CD14-positive monocyte (primary cell): Measurements from ENCODE around the gene FCN2. TPM values are rescaled to one million over a fixed set of nuclear protein-coding genes. Genes with fewer than 3 reads are reported as not detected.

Experiments used
- DNase-seq, 3 donors: peaks; one replicate each; pipeline ENCODE4 v3.0.0-alpha.2; 2011 to 2022
- H2AFZ ChIP-seq: 2 replicates; pipeline ENCODE4 v1.6.0; 2012; ENCODE audit warnings: mild to moderate bottlenecking, low read depth, low read length, inconsistent platforms; ENCODE audit not compliant: insufficient read depth, poor library complexity, severe bottlenecking
- H3K27ac ChIP-seq, 2 donors: 1 replicate in 1 of 2; 2 replicates in 1 of 2; pipeline ENCODE4 v1.5.1; 2012 to 2013; ENCODE audit warnings: low read length in 2 of 2, control low read depth in 1 of 2, inconsistent platforms in 1 of 2, low read depth in 1 of 2, mild to moderate bottlenecking in 1 of 2
- H3K27me3 ChIP-seq, 2 donors: one replicate each; pipeline versions ENCODE4 v1.6.0 to v1.6.1; 2011 to 2013; ENCODE audit warnings: low read length in 2 of 2; ENCODE audit not compliant: control insufficient read depth in 2 of 2, insufficient read depth in 2 of 2
- H3K36me3 ChIP-seq, 2 donors: replicated peaks in 1 of 2; 1 replicate in 1 of 2; 2 replicates in 1 of 2; pipeline versions ENCODE4 v1.5.1 to v1.6.1; 2012 to 2013; ENCODE audit warnings: low read length in 2 of 2, control low read depth in 1 of 2, inconsistent platforms in 1 of 2, mild to moderate bottlenecking in 1 of 2; ENCODE audit not compliant: insufficient read depth in 2 of 2, control insufficient read depth in 1 of 2
- H3K4me1 ChIP-seq, 2 donors: 1 replicate in 1 of 2; 2 replicates in 1 of 2; pipeline versions ENCODE4 v1.5.1 to v1.6.1; 2012 to 2013; ENCODE audit warnings: low read length in 2 of 2, control low read depth in 1 of 2, inconsistent platforms in 1 of 2, mild to moderate bottlenecking in 1 of 2, moderate library complexity in 1 of 2; ENCODE audit not compliant: insufficient read depth in 2 of 2, control insufficient read depth in 1 of 2
- H3K4me2 ChIP-seq: replicated peaks from 2 replicates; pipeline ENCODE3; 2012; ENCODE audit warnings: low read length, moderate library complexity, mild to moderate bottlenecking; ENCODE audit not compliant: poor library complexity, severe bottlenecking; ENCODE audit errors: extremely low read depth
- H3K4me3 ChIP-seq, 3 experiments: fragments of 200-600 bp in 1 of 3; sonication (generic) in 1 of 3; replicated peaks in 1 of 3; 1 replicate in 2 of 3; 2 replicates in 1 of 3; pipeline ENCODE4 v1.5.1; 2011 to 2013; ENCODE audit warnings: low read length in 3 of 3, mild to moderate bottlenecking in 3 of 3, control low read depth in 2 of 3, low read depth in 2 of 3, inconsistent platforms in 1 of 3, moderate library complexity in 1 of 3
- H3K79me2 ChIP-seq: 2 replicates; pipeline ENCODE4 v1.6.0; 2012; ENCODE audit warnings: mild to moderate bottlenecking, control low read depth, inconsistent platforms, low read length, moderate library complexity; ENCODE audit not compliant: insufficient read depth
- H3K9ac ChIP-seq: 2 replicates; pipeline ENCODE4 v1.6.0; 2017; ENCODE audit warnings: low read length, mild to moderate bottlenecking; ENCODE audit not compliant: insufficient read depth, poor library complexity, severe bottlenecking
- H3K9me3 ChIP-seq, 2 donors: replicated peaks in 1 of 2; 1 replicate in 1 of 2; 2 replicates in 1 of 2; pipeline versions ENCODE4 v1.5.1 to v1.6.1; 2012 to 2013; ENCODE audit warnings: low read length in 2 of 2, control low read depth in 1 of 2; ENCODE audit not compliant: control insufficient read depth in 1 of 2, insufficient read depth in 1 of 2
- H4K20me1 ChIP-seq: 2 replicates; pipeline ENCODE4 v1.6.0; 2012; ENCODE audit warnings: mild to moderate bottlenecking, low read length, control low read depth, moderate library complexity; ENCODE audit not compliant: insufficient read depth
- H3K27ac Mint-ChIP-seq, 7 donors: one replicate each; pipeline ENCODE4 v1.8.0; 2020; ENCODE audit warnings: mild to moderate bottlenecking in 7 of 7, mixed read lengths in 7 of 7, moderate library complexity in 6 of 7, inconsistent platforms in 2 of 7
- H3K27me3 Mint-ChIP-seq, 3 donors: one replicate each; pipeline ENCODE4 v1.8.0; 2021 to 2022; ENCODE audit warnings: low read depth in 3 of 3, mild to moderate bottlenecking in 3 of 3, mixed read lengths in 3 of 3, moderate library complexity in 3 of 3, inconsistent platforms in 1 of 3
- H3K36me3 Mint-ChIP-seq, 2 donors: one replicate each; pipeline ENCODE4 v1.8.0; 2020; ENCODE audit warnings: mixed read lengths in 2 of 2, inconsistent platforms in 1 of 2, mild to moderate bottlenecking in 1 of 2
- H3K4me1 Mint-ChIP-seq: one replicate; pipeline ENCODE4 v1.8.0; 2020; ENCODE audit warnings: mild to moderate bottlenecking, mixed read lengths
- H3K4me3 Mint-ChIP-seq, 2 donors: one replicate each; pipeline ENCODE4 v1.8.0; 2020; ENCODE audit warnings: mild to moderate bottlenecking in 2 of 2, mixed read lengths in 2 of 2, moderate library complexity in 1 of 2
- H3K9me3 Mint-ChIP-seq, 7 donors: one replicate each; pipeline ENCODE4 v1.8.0; 2020 to 2022; ENCODE audit warnings: mixed read lengths in 7 of 7, mild to moderate bottlenecking in 6 of 7, moderate library complexity in 6 of 7, inconsistent platforms in 2 of 7
- CTCF ChIP-seq: fragments of 200-600 bp; IDR thresholded peaks from one replicate; pipeline ENCODE4 v1.8.0; 2022; ENCODE audit warnings: antibody characterized with exemption, mild to moderate bottlenecking
- WGBS: methylation state at CpG from one replicate; pipeline ENCODE4 v1.1.5; 2013; ENCODE audit warnings: missing lambda C conversion rate; ENCODE audit not compliant: insufficient coverage; 5-methylcytosine and 5-hydroxymethylcytosine counted together
- intact Hi-C, 2 donors: fragments of 100-400 bp; cut with micrococcal nuclease; formaldehyde crosslinking; loops; one replicate each; pipeline versions ENCODE4 v1.15.0 to v1.15.1; 2023
- polyA plus RNA-seq, 3 donors: library from polyadenylated mRNA; depleted of rRNA in 1 of 3; unstranded in 2 of 3; stranded (reverse) in 1 of 3; fragments of 300-500 nt in 2 of 3; fragments of >200 nt in 1 of 3; fragmentation: Illumina TruSeq in 2 of 3; gene quantifications; 1 replicate in 2 of 3; 2 replicates in 1 of 3; pipeline ENCODE4 v1.2.3, GENCODE V29; 2012 to 2021

Gene FCN2
- polyA plus RNA-seq, 3 donors = not detected

DNA sequence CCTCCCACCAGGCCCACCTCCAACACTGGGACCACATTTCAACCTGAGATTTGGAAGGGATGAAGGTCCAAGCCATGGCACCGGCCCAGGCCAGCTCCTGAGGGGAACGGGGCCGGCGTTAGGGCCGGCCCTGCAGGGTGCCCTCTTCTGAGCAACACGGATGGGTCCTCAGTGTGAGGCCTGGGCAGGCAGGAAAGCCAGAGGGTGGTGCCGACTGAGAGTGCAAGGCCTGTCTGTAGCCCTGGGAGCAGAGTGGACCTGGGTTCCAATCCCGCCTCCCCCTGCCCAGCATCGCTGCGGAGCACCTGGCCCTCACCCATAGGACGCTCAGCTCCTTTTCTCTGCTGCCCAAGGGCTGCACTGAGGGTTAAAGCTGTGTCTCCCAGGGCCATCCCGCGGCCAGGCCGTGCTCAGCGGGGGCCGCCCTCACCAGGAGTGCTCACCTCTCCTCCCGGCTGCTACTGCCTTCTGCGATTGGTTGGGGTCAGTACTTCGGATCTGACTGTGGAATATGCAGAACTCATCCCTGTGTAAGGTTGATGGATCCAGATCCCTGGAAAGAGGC is 44.1 kb upstream of the FCN2 start:
- Histone ChIP-seq H3K79me2 (no peaks in the 10 kb centered on the region), H3K27me3 (no peaks in the 10 kb centered on the region), H3K4me3 (no peak overlapping the region), H3K4me2 (no peak overlapping the region), H3K4me1 (no peaks in the 10 kb centered on the region), H3K9me3 (no peaks in the 10 kb centered on the region), H3K36me3 (no peaks in the 10 kb centered on the region), H3K27ac (no peak overlapping the region), H2AFZ (no peak overlapping the region), H3K9ac (no peak overlapping the region), H4K20me1 (no peaks in the 10 kb centered on the region)
- intact Hi-C loops = no loop called here
- no peaks in the 10 kb centered on the region for H3K36me3 Mint-ChIP-seq
- no peak overlapping the region for H3K4me3 Mint-ChIP-seq
- 89% methylated on average over 12 of the region's 19 CpGs for WGBS
- peaks cover 3 to 7% (median 5%) of the 10 kb centered on the region in 3 donors for H3K27me3 Mint-ChIP-seq
- no peaks in the 10 kb centered on the region for H3K9me3 Mint-ChIP-seq
- H3K27ac Mint-ChIP-seq = no peak overlapping the region
- no peak for TF ChIP-seq CTCF
- no peaks in the 10 kb centered on the region for H3K4me1 Mint-ChIP-seq
- no peak for DNase-seq

DNA sequence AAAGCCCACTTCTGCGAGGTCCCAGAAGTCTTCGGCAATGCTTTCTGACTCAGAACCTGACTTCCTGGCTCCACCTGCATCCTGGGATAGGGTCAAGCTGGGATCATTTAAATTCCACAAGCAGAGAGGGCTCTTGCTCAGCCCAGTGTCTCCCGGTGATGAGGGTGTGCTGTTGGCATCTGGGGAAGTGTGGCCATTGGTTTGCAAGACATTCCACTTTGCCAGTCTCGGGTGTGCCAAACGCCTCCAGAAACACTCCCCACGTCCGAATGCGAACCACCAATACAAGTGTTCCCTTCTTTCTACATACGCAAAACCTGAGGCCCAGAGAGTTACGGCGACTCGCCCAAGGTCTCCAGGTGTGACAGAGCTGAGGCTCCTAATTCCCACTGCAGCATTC is 43.1 kb upstream of the FCN2 start:
- Histone ChIP-seq H3K79me2 (no peaks in the 10 kb centered on the region), H4K20me1 (no peaks in the 10 kb centered on the region), H2AFZ (no peak overlapping the region), H3K4me1 (no peaks in the 10 kb centered on the region), H3K9ac (no peak overlapping the region), H3K36me3 (no peaks in the 10 kb centered on the region), H3K9me3 (no peaks in the 10 kb centered on the region), H3K4me2 (no peak overlapping the region), H3K4me3 (no peak overlapping the region), H3K27ac (no peak overlapping the region), H3K27me3 (no peaks in the 10 kb centered on the region)
- Mint-ChIP-seq H3K36me3 (no peaks in the 10 kb centered on the region), H3K27ac (no peak overlapping the region), H3K4me1 (no peaks in the 10 kb centered on the region), H3K9me3 (no peaks in the 10 kb centered on the region), H3K27me3 (peaks cover 3 to 7% (median 5%) of the 10 kb centered on the region in 3 donors), H3K4me3 (no peak overlapping the region)
- intact Hi-C loops = no loop called here
- no peak for DNase-seq
- WGBS = 96% methylated on average over 12 of the region's 12 CpGs
- TF ChIP-seq CTCF = no peak
